Mesendoderm (in vitro differentiated cells): ENCODE results near the gene LAMA2.
A peak's percentile ranks its signal among the peaks of the same experiment; 100 is the strongest.

Source experiments
- DNase-seq: peaks from one replicate; pipeline ENCODE4 v3.0.0; 2013
- H2AK5ac ChIP-seq: 2 replicates; pipeline ENCODE4 v1.6.1; 2013; ENCODE audit warnings: low read length, inconsistent platforms
- H2BK120ac ChIP-seq: 2 replicates; pipeline ENCODE4 v1.6.1; 2013; ENCODE audit warnings: low read depth, mild to moderate bottlenecking, low read length, moderate library complexity, mixed read lengths
- H2BK15ac ChIP-seq: replicated peaks from 2 replicates; pipeline ENCODE4 v1.6.1; 2013; ENCODE audit warnings: low read depth, mild to moderate bottlenecking, moderate library complexity
- H2BK5ac ChIP-seq: 2 replicates; pipeline ENCODE4 v1.6.1; 2013; ENCODE audit warnings: low read length, inconsistent platforms
- H3K18ac ChIP-seq: 2 replicates; pipeline ENCODE4 v1.6.1; 2013; ENCODE audit warnings: mild to moderate bottlenecking, low read length, mixed read lengths
- H3K23ac ChIP-seq: one replicate; pipeline ENCODE4 v1.6.1; 2013; ENCODE audit warnings: low read length
- H3K27ac ChIP-seq: 2 replicates; pipeline ENCODE4 v1.5.1; 2013; ENCODE audit warnings: low read depth, mild to moderate bottlenecking, inconsistent platforms, low read length, moderate library complexity
- H3K27me3 ChIP-seq: 2 replicates; pipeline ENCODE4 v1.6.1; 2013; ENCODE audit warnings: low read length, control low read depth, mild to moderate bottlenecking, inconsistent platforms; ENCODE audit not compliant: insufficient read depth, poor library complexity
- H3K36me3 ChIP-seq: 2 replicates; pipeline ENCODE4 v1.6.1; 2013; ENCODE audit warnings: low read length, inconsistent platforms; ENCODE audit not compliant: control insufficient read depth, insufficient read depth
- H3K4ac ChIP-seq: one replicate; pipeline ENCODE4 v1.6.1; 2013; ENCODE audit warnings: low read depth, mild to moderate bottlenecking, low read length, moderate library complexity
- H3K4me1 ChIP-seq: 2 replicates; pipeline ENCODE4 v1.6.1; 2013; ENCODE audit warnings: low read depth, low read length, inconsistent platforms; ENCODE audit not compliant: control insufficient read depth
- H3K4me2 ChIP-seq: 2 replicates; pipeline ENCODE4 v1.6.1; 2013; ENCODE audit warnings: low read length
- H3K4me3 ChIP-seq: 2 replicates; pipeline ENCODE4 v1.5.1; 2013; ENCODE audit warnings: mild to moderate bottlenecking, low read length
- H3K56ac ChIP-seq: one replicate; pipeline ENCODE4 v1.6.1; 2013; ENCODE audit warnings: low read length
- H3K79me1 ChIP-seq: 2 replicates; pipeline ENCODE4 v1.6.1; 2013; ENCODE audit warnings: low read length, inconsistent platforms
- H3K79me2 ChIP-seq: 2 replicates; pipeline ENCODE4 v1.6.1; 2013; ENCODE audit warnings: mild to moderate bottlenecking, low read length; ENCODE audit not compliant: control insufficient read depth, insufficient read depth
- H3K9ac ChIP-seq: 2 replicates; pipeline ENCODE4 v1.6.1; 2013; ENCODE audit warnings: low read length, inconsistent platforms
- H4K5ac ChIP-seq: one replicate; pipeline ENCODE4 v1.6.1; 2013; ENCODE audit warnings: low read length
- H4K8ac ChIP-seq: one replicate; pipeline ENCODE4 v1.6.1; 2013; ENCODE audit warnings: low read depth, mild to moderate bottlenecking, control low read depth, low read length, moderate library complexity
- WGBS: extraction: QIAGEN DNeasy Blood & Tissue Kit; methylation state at CpG from one replicate; pipeline ENCODE4 v1.1.7; 2013; ENCODE audit warnings: low lambda C conversion rate, missing lambda C conversion rate; ENCODE audit not compliant: insufficient coverage; ENCODE audit errors: extremely low coverage; 5-methylcytosine and 5-hydroxymethylcytosine counted together

The LAMA2 gene

DNA sequence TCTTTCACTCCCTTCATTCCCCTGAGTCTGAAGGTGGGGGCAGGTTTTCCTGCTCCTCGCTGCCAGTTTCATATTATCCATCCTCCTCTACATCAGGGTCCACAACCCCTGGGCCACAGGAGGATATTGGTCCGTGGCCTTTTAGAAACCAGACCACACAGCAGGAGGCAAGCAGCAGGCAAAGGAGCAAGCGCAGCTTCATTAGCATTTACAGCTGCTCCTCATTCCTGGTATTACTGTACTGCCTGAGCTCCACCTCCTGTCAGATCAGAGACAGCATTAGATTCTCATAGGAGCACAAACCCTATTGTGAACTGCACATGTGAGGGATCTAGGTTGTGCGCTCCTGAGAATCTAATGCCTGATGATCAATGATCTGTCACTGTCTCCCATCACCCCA, 446.7 kb downstream of the LAMA2 start:
- WGBS: no CpG with 5 or more reads among the region's 4 CpGs
- H2BK120ac ChIP-seq: no peak overlapping the region
- no peak overlapping the region for H2AK5ac ChIP-seq
- no peaks in the 10 kb centered on the region for H3K79me2 ChIP-seq
- no peak overlapping the region for H3K56ac ChIP-seq
- no peak overlapping the region for H3K27ac ChIP-seq
- H3K9ac ChIP-seq: no peak overlapping the region
- no peaks in the 10 kb centered on the region for H3K36me3 ChIP-seq
- H3K27me3 ChIP-seq: no peaks in the 10 kb centered on the region
- no peak overlapping the region for H3K18ac ChIP-seq
- H3K4ac ChIP-seq: no peak overlapping the region
- peak; percentile 38 for DNase-seq
- no peaks in the 10 kb centered on the region for H3K79me1 ChIP-seq
- H2BK15ac ChIP-seq: no peak overlapping the region
- no peak overlapping the region for H3K4me2 ChIP-seq
- no peak overlapping the region for H4K8ac ChIP-seq
- H2BK5ac ChIP-seq: peak overlapping the region; percentile 21
- no peak overlapping the region for H3K23ac ChIP-seq
- H3K4me3 ChIP-seq: no peak overlapping the region
- peaks cover 2% of the 10 kb centered on the region for H3K4me1 ChIP-seq
- H4K5ac ChIP-seq: no peak overlapping the region

DNA sequence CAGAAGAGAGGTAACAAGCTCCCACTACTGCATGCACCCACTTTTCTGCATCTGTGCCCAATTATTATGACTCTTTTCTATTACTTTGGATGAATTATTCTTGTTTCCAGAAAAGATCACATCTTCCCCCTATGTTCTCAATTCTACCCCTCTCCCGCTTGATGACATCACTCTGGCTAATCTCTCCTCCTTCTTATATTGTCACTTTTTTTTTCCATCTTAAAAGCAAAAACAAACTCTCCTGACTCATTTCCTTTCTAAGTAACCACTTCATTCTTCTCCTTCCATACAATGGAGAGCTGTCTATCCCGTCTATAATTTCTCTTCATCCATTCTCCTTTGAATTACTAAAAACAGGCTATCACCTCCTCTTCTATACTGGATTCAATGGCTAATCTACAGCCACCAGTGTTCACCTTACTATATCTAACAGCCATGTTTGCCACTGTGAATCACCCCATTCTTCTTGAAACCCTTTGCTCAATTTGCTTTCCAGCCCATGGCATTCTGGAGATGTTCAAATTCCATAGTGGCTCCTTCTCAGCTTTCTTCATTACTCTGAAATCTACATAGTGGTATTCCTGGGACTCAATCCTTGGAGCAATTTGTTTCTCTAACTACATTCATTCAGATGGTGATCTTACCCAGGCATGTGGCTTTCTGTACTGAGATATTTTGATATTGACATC, 448.7 kb downstream of the LAMA2 start:
- peak; percentile 36 for DNase-seq
- WGBS: no CpG with 5 or more reads among the region's 2 CpGs
- Histone ChIP-seq H3K4me3 (no peak overlapping the region), H3K4ac (no peak overlapping the region), H3K56ac (no peak overlapping the region), H3K27ac (no peak overlapping the region), H4K5ac (no peak overlapping the region), H3K4me1 (peaks cover 2% of the 10 kb centered on the region), H3K27me3 (no peaks in the 10 kb centered on the region), H3K18ac (no peak overlapping the region), H2BK120ac (no peak overlapping the region), H2BK15ac (no peak overlapping the region), H3K23ac (no peak overlapping the region), H3K36me3 (no peaks in the 10 kb centered on the region), H3K4me2 (no peak overlapping the region), H4K8ac (no peak overlapping the region), H3K79me1 (no peaks in the 10 kb centered on the region), H3K79me2 (no peaks in the 10 kb centered on the region), H2AK5ac (no peak overlapping the region), H3K9ac (no peak overlapping the region), H2BK5ac (no peak overlapping the region)

DNA sequence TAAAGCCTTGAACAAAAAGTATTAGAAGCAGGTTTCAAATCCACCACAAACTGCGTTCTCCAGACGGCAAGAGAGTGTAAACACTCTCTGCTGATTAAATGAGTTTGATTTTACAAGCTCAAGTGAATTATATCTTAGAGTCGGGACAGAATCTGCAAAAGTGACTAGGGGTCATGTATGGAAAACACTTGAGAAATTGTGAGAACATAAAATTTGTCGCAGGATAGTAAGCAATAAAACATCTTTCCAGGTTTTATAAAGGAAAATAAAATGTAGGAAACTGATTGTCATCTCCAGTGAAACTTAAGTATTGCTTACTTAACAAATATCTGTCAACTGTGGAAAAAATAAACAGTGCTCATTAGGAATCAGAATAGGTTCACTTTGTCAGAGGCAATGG, 452.9 kb downstream of the LAMA2 start:
- DNase-seq: no peak
- Histone ChIP-seq H2BK5ac (no peak overlapping the region), H2BK120ac (no peak overlapping the region), H3K27me3 (no peaks in the 10 kb centered on the region), H3K18ac (no peak overlapping the region), H4K5ac (no peak overlapping the region), H2BK15ac (no peak overlapping the region), H3K23ac (no peak overlapping the region), H3K79me2 (no peaks in the 10 kb centered on the region), H3K27ac (no peak overlapping the region), H3K4ac (no peak overlapping the region), H3K4me3 (no peak overlapping the region), H2AK5ac (no peak overlapping the region), H3K56ac (no peak overlapping the region), H3K4me1 (peaks cover 2% of the 10 kb centered on the region), H4K8ac (no peak overlapping the region), H3K79me1 (no peaks in the 10 kb centered on the region), H3K9ac (no peak overlapping the region), H3K4me2 (no peak overlapping the region), H3K36me3 (no peaks in the 10 kb centered on the region)
- WGBS: no CpG with 5 or more reads among the region's 4 CpGs

DNA sequence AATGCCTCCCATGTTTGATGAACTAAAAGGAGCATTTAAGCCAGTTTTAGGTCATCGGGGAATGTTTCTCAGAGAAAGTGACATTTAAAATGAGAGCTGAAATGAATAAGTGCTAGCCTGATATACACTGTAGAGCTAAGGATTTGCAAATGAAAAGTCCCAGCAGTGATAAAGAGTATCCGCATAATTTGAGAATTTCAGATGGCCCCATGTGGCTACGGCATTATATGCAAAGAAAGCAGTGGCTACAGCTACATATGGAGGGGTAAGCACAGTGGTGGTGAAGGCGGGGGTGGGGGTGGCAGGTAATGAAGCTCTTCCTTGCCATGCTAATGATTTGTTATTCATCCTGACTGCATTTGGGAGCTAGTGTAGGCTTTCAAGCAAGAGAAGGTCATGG, 455.7 kb downstream of the LAMA2 start:
- Histone ChIP-seq H3K4me1 (no peaks in the 10 kb centered on the region), H3K79me1 (no peaks in the 10 kb centered on the region), H2BK120ac (no peak overlapping the region), H3K4me2 (no peak overlapping the region), H3K23ac (no peak overlapping the region), H3K27me3 (no peaks in the 10 kb centered on the region), H4K5ac (no peak overlapping the region), H2BK15ac (no peak overlapping the region), H3K36me3 (no peaks in the 10 kb centered on the region), H3K27ac (no peak overlapping the region), H3K9ac (no peak overlapping the region), H3K79me2 (no peaks in the 10 kb centered on the region), H3K56ac (no peak overlapping the region), H3K4me3 (no peak overlapping the region), H4K8ac (no peak overlapping the region), H3K18ac (no peak overlapping the region), H2BK5ac (no peak overlapping the region), H2AK5ac (no peak overlapping the region), H3K4ac (no peak overlapping the region)
- no CpG with 5 or more reads among the region's 4 CpGs for WGBS
- peak; percentile 70 for DNase-seq

DNA sequence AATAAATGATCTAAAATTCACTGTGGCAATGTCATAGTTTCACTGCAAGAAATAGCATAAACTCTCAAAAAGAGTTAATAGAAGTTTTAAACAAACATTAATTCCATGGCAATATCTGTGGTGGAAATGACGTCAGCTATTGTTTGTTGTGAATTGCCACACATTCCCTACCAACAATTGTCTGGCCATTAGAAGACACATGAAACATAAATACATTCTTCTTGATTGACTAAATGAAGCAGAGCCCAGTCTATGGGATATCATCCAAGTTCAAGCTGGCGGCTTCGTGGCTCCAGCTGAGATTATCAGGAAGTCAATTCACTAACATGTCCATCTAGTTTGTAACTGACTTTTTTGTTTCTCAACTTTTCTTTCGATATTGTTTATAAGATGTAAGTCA, 458.0 kb downstream of the LAMA2 start:
- DNase-seq: no peak
- Histone ChIP-seq H3K36me3 (no peaks in the 10 kb centered on the region), H2BK120ac (no peak overlapping the region), H2AK5ac (no peak overlapping the region), H3K79me1 (no peaks in the 10 kb centered on the region), H3K79me2 (no peaks in the 10 kb centered on the region), H4K5ac (no peak overlapping the region), H2BK15ac (peak overlapping the region; percentile 25), H4K8ac (no peak overlapping the region), H3K4me2 (no peak overlapping the region), H3K27ac (no peak overlapping the region), H2BK5ac (no peak overlapping the region), H3K9ac (no peak overlapping the region), H3K4me3 (no peak overlapping the region), H3K4me1 (no peaks in the 10 kb centered on the region), H3K56ac (no peak overlapping the region), H3K4ac (no peak overlapping the region), H3K18ac (no peak overlapping the region), H3K27me3 (no peaks in the 10 kb centered on the region), H3K23ac (no peak overlapping the region)
- WGBS: no CpG with 5 or more reads among the region's 4 CpGs

DNA sequence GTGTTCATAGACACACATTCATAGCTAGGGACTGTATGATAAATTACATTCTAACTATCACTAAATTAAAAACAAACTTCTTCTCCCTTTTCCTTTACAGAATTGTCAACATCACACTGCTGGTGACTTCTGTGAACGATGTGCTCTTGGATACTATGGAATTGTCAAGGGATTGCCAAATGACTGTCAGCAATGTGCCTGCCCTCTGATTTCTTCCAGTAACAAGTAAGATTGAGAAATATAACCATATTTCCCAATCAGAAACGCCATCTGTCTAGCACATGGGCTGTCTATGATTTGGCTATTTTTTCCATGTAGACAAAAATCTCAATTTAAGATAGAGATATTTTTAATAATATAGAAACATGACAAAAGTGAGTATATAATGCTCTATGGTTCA, 459.3 kb downstream of the LAMA2 start:
- Histone ChIP-seq H3K4me3 (no peak overlapping the region), H3K27me3 (no peaks in the 10 kb centered on the region), H2BK15ac (no peak overlapping the region), H2AK5ac (no peak overlapping the region), H3K56ac (no peak overlapping the region), H4K5ac (no peak overlapping the region), H2BK120ac (no peak overlapping the region), H3K23ac (no peak overlapping the region), H3K36me3 (no peaks in the 10 kb centered on the region), H3K79me1 (no peaks in the 10 kb centered on the region), H4K8ac (no peak overlapping the region), H3K9ac (no peak overlapping the region), H3K4ac (no peak overlapping the region), H3K4me2 (no peak overlapping the region), H2BK5ac (no peak overlapping the region), H3K27ac (no peak overlapping the region), H3K4me1 (no peaks in the 10 kb centered on the region), H3K18ac (no peak overlapping the region), H3K79me2 (no peaks in the 10 kb centered on the region)
- DNase-seq: no peak
- no CpG with 5 or more reads among the region's 2 CpGs for WGBS
